HUES64 (cell line): Measurements from ENCODE around the gene OSM.

Experiments
- H3K27ac ChIP-seq: 2 replicates; pipeline ENCODE4 v1.7.0; 2013; ENCODE audit warnings: low read depth, low read length, inconsistent platforms
- H3K27me3 ChIP-seq: 2 replicates; pipeline ENCODE4 v1.6.1; 2013; ENCODE audit warnings: mild to moderate bottlenecking, low read length; ENCODE audit not compliant: insufficient read depth
- H3K36me3 ChIP-seq: 2 replicates; pipeline ENCODE4 v1.6.1; 2013; ENCODE audit warnings: mild to moderate bottlenecking, low read length; ENCODE audit not compliant: insufficient read depth
- H3K4me1 ChIP-seq: 2 replicates; pipeline ENCODE4 v1.6.1; 2013; ENCODE audit warnings: mild to moderate bottlenecking, low read length, moderate library complexity; ENCODE audit not compliant: insufficient read depth
- H3K4me3 ChIP-seq: 2 replicates; pipeline ENCODE4 v1.5.1; 2013; ENCODE audit warnings: mild to moderate bottlenecking, low read length, moderate library complexity
- H3K9ac ChIP-seq: 2 replicates; pipeline ENCODE4 v1.6.1; 2013; ENCODE audit warnings: mild to moderate bottlenecking, low read depth, low read length
- H3K9me3 ChIP-seq: 2 replicates; pipeline ENCODE4 v1.6.1; 2013; ENCODE audit warnings: low read depth, low read length; ENCODE audit not compliant: insufficient read depth
- WGBS: fragments of 150-250, 120-280 bp; methylation state at CpG from one replicate; pipeline ENCODE4 v1.1.7; 2013; ENCODE audit warnings: missing lambda C conversion rate; 5-methylcytosine and 5-hydroxymethylcytosine counted together

The OSM gene

DNA sequence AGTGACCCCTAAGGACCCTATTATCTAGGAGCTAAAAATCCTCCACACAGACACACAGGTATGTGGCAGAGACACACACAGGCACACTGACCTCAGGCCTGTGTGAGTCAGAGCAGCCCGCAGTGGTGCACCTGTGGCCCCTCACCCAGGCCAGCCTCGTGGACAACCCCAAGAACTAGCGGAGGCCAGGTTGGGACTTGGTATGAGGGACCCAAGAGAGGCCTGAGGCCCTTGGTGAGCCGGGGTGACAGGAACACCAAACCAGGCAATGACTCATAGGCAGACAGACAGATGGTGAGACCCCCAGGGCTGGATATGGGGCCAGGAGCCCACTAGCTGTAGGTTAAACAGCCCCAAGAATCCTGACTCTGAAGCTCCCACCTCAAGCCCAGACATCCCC, 16.7 kb upstream of the OSM start:
- 90% methylated on average over 4 of the region's 4 CpGs for WGBS
- H3K27me3 ChIP-seq: no peaks in the 10 kb centered on the region; the same call in 1 of the 2 replicates
- no peak overlapping the region for H3K27ac ChIP-seq
- no peak overlapping the region for H3K4me3 ChIP-seq
- no peak overlapping the region for H3K9ac ChIP-seq
- H3K9me3 ChIP-seq: no peaks in the 10 kb centered on the region
- no peaks in the 10 kb centered on the region for H3K36me3 ChIP-seq
- H3K4me1 ChIP-seq: no peaks in the 10 kb centered on the region; the same call in 1 of the 2 replicates

DNA sequence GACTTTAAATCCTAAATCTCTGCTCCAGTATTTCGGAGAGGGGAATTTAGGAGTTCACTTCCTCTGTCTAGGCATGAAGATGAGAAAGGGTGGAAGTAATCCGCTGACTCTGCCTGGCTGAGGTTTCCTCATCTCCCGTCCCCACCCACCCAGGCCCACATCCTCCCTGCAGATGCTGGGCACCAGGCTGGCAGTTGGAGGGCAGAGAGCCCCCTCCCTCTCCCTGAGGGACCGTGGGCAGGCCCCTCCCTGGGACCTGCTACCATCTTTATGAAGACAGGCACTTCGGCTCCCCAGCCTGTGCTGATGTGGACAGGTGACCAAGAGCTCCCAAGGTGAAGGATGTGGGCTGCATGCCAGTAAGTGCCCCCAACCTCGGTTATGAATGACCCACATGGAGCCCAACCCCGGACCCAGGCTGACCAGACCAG, 16.0 kb upstream of the OSM start:
- Histone ChIP-seq H3K4me1 (peaks cover 4% of the 10 kb centered on the region; the same call in 1 of the 2 replicates), H3K9me3 (no peaks in the 10 kb centered on the region), H3K9ac (no peak overlapping the region), H3K27ac (no peak overlapping the region), H3K36me3 (no peaks in the 10 kb centered on the region), H3K27me3 (no peaks in the 10 kb centered on the region), H3K4me3 (no peak overlapping the region)
- 84% methylated on average over 6 of the region's 7 CpGs for WGBS

DNA sequence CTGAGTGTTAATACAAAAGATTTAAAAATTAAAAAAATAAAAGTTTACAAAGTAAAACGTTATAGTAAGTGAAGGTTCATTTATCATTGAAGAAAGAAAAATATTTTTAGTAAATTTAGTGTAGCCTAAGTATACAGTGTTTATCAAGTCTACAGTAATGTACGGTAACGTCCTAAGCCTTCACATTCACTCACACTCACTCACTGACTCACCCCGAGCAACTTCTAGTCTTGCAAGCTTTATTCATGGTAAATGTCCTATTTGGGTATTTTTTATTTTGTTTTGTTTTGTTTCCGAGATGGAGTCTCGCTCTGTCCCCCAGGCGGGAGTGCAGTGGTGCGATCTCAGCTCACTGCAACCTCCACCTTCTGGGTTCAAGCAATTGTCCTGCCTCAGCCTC, 13.9 kb upstream of the OSM start:
- H3K27me3 ChIP-seq: no peaks in the 10 kb centered on the region
- WGBS: 94% methylated on average over 7 of the region's 8 CpGs
- H3K36me3 ChIP-seq: no peaks in the 10 kb centered on the region
- peaks cover 4% of the 10 kb centered on the region; the same call in 1 of the 2 replicates for H3K4me1 ChIP-seq
- no peak overlapping the region for H3K4me3 ChIP-seq
- H3K27ac ChIP-seq: no peak overlapping the region
- H3K9ac ChIP-seq: no peak overlapping the region
- no peaks in the 10 kb centered on the region for H3K9me3 ChIP-seq

DNA sequence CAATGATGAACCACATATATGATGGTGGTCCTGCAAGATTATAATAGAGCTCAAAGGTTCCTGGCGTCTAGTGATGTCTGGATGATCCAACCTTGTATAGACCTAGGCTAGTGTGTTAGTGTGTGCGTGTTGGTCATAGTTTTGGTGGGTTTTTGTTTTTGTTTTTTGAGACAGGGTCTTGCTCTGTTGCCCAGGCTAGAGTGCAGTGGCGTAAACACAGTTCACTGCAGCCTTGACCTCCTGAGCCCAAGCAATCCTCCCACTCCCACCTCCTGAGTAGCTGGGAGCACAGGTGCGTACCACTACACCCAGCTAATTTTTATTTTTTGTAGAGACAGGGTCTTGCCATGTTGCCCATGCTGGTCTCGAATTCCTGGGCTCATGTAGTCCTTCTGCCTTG, 13.3 kb upstream of the OSM start:
- H3K36me3 ChIP-seq: no peaks in the 10 kb centered on the region
- H3K4me3 ChIP-seq: no peak overlapping the region
- 94% methylated on average over 5 of the region's 5 CpGs for WGBS
- H3K9ac ChIP-seq: no peak overlapping the region
- no peaks in the 10 kb centered on the region for H3K27me3 ChIP-seq
- peaks cover 4% of the 10 kb centered on the region; the same call in 1 of the 2 replicates for H3K4me1 ChIP-seq
- H3K9me3 ChIP-seq: no peaks in the 10 kb centered on the region
- H3K27ac ChIP-seq: no peak overlapping the region

DNA sequence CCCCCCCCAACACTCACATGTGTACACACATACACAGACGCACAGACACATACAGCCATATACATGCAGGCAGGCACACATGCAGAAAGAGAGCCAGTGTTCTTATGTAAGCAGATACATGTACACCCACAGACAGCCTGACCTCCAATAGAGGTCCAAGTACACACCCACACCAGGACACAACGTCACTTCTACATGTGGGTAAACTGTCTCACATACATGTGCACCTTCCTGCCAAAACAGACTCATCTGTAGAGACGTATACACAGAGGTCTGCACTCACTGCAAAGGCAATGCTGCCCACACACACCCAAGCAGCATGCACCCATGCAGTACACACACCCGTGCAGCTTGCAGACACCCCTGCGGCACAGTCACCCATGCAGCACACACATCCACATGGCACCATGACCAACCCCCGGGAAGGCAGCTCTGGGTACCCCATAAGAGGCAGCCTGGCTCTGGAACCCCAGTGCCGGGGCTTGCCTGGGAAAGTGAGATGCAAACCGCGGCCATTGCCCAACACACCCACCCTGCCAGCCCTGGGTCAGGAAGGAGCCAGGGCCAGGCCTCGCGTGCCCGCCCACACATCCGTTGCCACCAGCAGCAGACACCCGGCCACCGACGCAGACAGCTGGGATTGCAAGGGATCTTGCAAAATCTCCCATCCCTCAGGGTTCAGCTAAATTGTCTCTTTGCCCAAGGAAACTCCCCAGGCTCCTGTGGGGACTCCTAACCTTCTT, 12.6 kb upstream of the OSM start:
- Histone ChIP-seq H3K9ac (no peak overlapping the region), H3K36me3 (no peaks in the 10 kb centered on the region), H3K27me3 (no peaks in the 10 kb centered on the region), H3K27ac (no peak overlapping the region), H3K9me3 (no peaks in the 10 kb centered on the region), H3K4me3 (no peak overlapping the region), H3K4me1 (peaks cover 4% of the 10 kb centered on the region; the same call in 1 of the 2 replicates)
- 88% methylated on average over 16 of the region's 16 CpGs for WGBS

DNA sequence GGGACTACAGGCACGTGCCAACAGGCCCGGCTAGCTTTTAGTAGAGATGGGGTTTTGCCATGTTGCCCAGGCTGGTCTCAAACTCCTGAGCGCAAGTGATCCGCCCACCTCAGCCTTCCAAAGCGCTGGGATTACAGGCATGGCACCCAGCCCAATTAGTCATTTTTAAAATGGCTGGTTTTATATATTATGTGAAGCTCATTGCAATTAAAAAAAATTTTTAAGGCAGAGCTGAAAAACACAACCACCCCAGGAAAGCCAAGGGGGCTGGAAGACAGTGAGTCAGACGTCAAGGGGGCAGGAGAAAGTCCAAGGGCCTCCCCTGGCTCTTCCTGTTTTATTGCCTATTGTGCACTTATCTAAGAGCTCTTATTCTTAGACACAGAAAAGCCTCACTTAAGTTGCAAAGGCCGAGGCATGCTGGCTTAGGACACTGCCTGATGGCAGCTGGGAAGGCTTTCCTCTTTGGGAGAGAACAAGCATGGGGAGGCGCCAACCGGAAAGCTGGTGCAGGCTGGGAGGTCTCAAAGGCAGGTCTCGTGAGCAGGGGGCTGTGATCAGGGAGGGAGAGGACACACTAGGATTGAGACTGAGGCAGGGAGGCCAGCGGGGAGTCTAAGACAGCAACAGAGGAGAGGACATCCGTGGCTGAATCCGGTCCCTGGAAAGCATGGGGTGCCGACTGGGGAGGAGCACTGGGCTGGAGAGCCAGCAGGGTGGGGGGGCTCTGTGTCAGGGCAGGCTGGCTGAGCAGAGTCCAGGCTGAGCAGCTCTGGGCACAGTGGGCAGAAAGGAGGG, 11.1 kb upstream of the OSM start:
- H3K9ac ChIP-seq: no peak overlapping the region
- WGBS: 64% methylated on average over 14 of the region's 14 CpGs
- no peaks in the 10 kb centered on the region for H3K27me3 ChIP-seq
- no peak overlapping the region for H3K27ac ChIP-seq
- H3K4me1 ChIP-seq: peaks cover 4% of the 10 kb centered on the region; the same call in 1 of the 2 replicates
- no peaks in the 10 kb centered on the region for H3K36me3 ChIP-seq
- H3K4me3 ChIP-seq: no peak overlapping the region
- no peaks in the 10 kb centered on the region for H3K9me3 ChIP-seq

DNA sequence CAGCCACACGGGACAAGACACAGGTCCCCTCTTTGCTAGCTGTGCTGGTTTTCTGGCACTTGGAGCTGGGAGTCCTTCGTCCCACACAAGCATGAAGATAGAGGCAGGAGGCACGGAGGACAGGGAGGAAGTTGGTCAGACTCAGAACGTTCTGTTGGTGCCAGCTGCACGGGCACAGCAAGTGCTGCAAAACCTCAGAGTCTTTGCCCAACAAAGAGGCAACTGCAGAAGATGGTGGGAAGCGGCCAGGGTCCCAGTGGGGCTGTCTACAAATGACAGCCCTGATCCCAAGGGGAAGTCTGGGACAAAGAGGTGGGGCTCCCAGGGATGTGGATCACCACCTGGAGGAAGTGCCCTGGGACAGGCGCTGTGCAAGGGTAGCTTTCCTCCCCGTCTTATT, 9.4 kb upstream of the OSM start:
- no peak overlapping the region for H3K9ac ChIP-seq
- 89% methylated on average over 8 of the region's 8 CpGs for WGBS
- no peak overlapping the region for H3K27ac ChIP-seq
- no peaks in the 10 kb centered on the region for H3K27me3 ChIP-seq
- H3K9me3 ChIP-seq: no peaks in the 10 kb centered on the region
- H3K4me1 ChIP-seq: peaks cover 4% of the 10 kb centered on the region; the same call in 1 of the 2 replicates
- H3K4me3 ChIP-seq: no peak overlapping the region
- H3K36me3 ChIP-seq: no peaks in the 10 kb centered on the region

DNA sequence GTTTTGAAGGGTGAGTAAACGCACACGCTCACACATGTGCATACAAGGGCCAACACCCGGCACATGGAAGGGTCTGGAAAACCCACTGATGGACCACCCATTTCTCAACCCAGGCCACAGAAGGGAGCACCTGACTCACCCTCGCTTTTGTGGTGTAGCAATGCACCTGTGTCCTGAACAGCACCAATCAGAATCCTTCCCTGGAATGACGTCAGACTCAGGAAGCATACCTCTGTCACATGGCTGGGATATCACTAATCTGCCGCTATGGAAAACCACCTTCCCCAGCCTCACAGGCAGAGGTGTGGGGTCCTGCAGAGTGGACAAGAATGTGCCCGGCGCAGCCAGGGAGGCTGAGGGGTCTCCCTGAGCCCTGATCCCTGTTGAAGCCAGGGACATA, 9.0 kb upstream of the OSM start:
- peaks cover 4% of the 10 kb centered on the region; the same call in 1 of the 2 replicates for H3K4me1 ChIP-seq

DNA sequence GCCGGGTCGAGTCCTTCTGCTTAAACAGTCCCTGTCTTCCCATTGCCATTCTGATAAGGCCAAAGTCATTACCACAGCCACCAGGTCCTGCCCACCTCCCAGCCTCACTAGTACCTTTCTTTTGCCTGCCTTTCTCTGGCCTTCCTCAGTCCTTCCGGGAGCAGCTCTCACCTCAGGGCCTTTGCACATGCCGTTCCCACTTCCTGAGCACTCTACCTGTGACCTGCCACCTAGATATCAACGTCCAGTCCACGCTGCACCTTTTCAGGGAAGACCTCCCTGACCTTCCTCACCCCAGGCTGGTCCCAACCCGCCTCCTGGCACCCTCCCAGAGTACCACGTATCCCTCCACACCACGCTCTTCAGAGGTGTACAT, 7.8 kb upstream of the OSM start:
- Histone ChIP-seq H3K27ac (no peak overlapping the region), H3K4me1 (peaks cover 4% of the 10 kb centered on the region; the same call in 1 of the 2 replicates), H3K4me3 (no peak overlapping the region), H3K9ac (no peak overlapping the region), H3K9me3 (no peaks in the 10 kb centered on the region), H3K27me3 (no peaks in the 10 kb centered on the region), H3K36me3 (no peaks in the 10 kb centered on the region)
- WGBS: 88% methylated on average over 9 of the region's 9 CpGs

More for the DNA sequence above, 9.0 kb upstream of the OSM start:
- Histone ChIP-seq H3K36me3 (no peaks in the 10 kb centered on the region), H3K4me3 (no peak overlapping the region), H3K9me3 (no peaks in the 10 kb centered on the region), H3K27me3 (no peaks in the 10 kb centered on the region), H3K9ac (no peak overlapping the region), H3K27ac (no peak overlapping the region)
- WGBS: 85% methylated on average over 8 of the region's 8 CpGs

DNA sequence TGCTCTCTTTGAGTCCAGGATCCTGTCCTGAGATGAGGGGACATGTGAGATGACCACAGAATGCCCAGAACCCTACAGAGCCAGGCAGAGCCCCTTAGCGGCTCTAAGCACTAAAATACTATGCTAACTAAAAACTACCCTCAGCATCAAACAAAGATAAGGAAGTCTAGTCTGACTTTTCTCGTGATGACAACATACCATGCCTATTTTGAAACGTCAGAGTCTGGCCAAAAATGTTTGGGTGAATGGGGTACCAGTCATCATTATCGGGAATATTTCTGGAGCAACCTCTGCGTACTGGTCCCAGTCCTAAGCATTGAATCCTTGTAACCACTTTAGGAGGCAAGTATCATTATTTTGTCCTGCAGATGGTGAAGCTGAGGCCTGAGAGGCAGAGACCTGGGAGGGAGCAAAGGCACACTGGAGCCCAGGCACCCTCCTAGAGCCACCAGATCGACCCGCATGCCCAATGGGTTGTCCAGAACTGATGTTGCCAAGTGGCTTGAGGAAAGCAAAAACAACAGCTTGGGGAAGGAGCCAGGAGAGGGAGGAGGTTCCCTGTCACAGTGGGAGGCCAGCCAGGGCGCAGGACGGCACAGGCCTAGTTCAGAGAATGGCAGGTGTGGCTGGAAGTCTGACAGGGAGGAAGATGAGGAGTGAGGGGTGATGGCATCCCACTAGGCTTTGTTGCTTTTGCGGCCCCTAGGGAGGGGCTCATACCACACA, 7.2 kb upstream of the OSM start:
- H3K9me3 ChIP-seq: no peaks in the 10 kb centered on the region
- peaks cover 4% of the 10 kb centered on the region; the same call in 1 of the 2 replicates for H3K4me1 ChIP-seq
- no peak overlapping the region for H3K9ac ChIP-seq
- no peak overlapping the region for H3K27ac ChIP-seq
- 80% methylated on average over 10 of the region's 10 CpGs for WGBS
- no peaks in the 10 kb centered on the region for H3K27me3 ChIP-seq
- no peaks in the 10 kb centered on the region for H3K36me3 ChIP-seq
- H3K4me3 ChIP-seq: no peak overlapping the region
